ENCODE results near the gene ARHGAP45.
"Not testable (repeated sequence)": the region's sequence is repeated elsewhere in the genome, so short reads cannot be mapped to it uniquely, and the experiment has no call there.

The ARHGAP45 gene, protein sequence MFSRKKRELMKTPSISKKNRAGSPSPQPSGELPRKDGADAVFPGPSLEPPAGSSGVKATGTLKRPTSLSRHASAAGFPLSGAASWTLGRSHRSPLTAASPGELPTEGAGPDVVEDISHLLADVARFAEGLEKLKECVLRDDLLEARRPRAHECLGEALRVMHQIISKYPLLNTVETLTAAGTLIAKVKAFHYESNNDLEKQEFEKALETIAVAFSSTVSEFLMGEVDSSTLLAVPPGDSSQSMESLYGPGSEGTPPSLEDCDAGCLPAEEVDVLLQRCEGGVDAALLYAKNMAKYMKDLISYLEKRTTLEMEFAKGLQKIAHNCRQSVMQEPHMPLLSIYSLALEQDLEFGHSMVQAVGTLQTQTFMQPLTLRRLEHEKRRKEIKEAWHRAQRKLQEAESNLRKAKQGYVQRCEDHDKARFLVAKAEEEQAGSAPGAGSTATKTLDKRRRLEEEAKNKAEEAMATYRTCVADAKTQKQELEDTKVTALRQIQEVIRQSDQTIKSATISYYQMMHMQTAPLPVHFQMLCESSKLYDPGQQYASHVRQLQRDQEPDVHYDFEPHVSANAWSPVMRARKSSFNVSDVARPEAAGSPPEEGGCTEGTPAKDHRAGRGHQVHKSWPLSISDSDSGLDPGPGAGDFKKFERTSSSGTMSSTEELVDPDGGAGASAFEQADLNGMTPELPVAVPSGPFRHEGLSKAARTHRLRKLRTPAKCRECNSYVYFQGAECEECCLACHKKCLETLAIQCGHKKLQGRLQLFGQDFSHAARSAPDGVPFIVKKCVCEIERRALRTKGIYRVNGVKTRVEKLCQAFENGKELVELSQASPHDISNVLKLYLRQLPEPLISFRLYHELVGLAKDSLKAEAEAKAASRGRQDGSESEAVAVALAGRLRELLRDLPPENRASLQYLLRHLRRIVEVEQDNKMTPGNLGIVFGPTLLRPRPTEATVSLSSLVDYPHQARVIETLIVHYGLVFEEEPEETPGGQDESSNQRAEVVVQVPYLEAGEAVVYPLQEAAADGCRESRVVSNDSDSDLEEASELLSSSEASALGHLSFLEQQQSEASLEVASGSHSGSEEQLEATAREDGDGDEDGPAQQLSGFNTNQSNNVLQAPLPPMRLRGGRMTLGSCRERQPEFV
- long read RNA-seq, donor 1, partial matches to known transcripts, result 90 of 250 reads
- long read RNA-seq, donor 1, other reads (novel, unspliced or antisense), result 159 of 250 reads
- long read RNA-seq, donor 2, partial matches to known transcripts, result 94 of 97 reads
- long read RNA-seq, donor 2, other reads (novel, unspliced or antisense), result 0 of 97 reads
- long read RNA-seq, donor 3, result 0 reads
- long read RNA-seq, donor 4, partial matches to known transcripts, result 128 of 128 reads
- long read RNA-seq, donor 4, other reads (novel, unspliced or antisense), result 0 of 128 reads
- long read RNA-seq, donor 5, full-length matches to known transcripts, result 1 of 180 reads
- long read RNA-seq, donor 5, partial matches to known transcripts, result 174 of 180 reads
- long read RNA-seq, donor 5, other reads (novel, unspliced or antisense), result 5 of 180 reads
- long read RNA-seq, donor 6, partial matches to known transcripts, result 0 of 1 reads
- long read RNA-seq, donor 6, other reads (novel, unspliced or antisense), result 0 of 1 reads
- long read RNA-seq, donor 7, result 0 reads
- long read RNA-seq, donor 8, partial matches to known transcripts, result 53 of 186 reads
- long read RNA-seq, donor 8, other reads (novel, unspliced or antisense), result 132 of 186 reads

- DNase-seq, result no peak
Observed at GRCh38 chr19:1066748-1067340, at the start of gene ARHGAP45. Gene ARHGAP45 (plus strand): TSS chr19:1067167. CDS start chr19:1067406, 239 bp downstream.

DNA sequence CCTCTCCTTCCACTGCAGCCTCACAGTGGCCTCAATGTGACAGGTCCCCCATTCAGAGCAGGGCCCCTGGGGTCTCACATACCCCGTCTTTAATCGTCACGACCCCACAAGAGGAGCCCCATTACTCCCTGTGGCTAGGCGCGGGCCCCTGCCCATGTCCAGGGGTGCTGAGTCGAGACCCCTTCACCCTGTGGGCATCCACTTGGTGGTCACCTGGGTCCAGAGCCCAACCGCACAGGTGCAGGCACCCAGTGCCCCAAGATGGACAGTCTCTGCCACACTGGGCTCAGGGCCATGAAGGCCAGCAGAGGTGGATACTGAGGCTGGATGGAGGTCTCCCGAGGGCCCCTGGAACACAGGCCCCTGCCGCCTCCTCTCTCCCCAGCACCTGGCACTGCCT is 49.1 kb upstream of the ARHGAP45 start:
- DNase-seq, result no peak

DNA sequence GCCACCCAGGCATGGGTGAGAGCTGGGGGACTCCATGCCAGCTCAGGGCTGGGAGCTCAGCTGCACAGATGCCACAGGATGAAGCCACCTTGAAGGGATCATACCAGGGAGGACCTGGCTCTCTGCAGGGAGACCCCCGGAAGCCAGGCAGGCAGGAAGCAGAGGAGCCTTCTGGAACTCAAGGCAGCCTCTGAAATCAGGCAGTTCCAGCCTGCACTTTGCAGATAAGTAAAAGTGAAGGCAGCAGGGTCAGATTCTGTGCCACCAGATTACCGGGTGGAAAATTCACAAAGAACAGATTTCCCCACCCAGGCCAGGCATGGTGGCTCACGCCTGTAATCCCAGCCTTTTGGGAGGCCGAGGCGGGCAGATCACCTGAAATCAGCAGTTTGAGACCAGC is 48.6 kb upstream of the ARHGAP45 start:
- DNase-seq, result no peak

DNA sequence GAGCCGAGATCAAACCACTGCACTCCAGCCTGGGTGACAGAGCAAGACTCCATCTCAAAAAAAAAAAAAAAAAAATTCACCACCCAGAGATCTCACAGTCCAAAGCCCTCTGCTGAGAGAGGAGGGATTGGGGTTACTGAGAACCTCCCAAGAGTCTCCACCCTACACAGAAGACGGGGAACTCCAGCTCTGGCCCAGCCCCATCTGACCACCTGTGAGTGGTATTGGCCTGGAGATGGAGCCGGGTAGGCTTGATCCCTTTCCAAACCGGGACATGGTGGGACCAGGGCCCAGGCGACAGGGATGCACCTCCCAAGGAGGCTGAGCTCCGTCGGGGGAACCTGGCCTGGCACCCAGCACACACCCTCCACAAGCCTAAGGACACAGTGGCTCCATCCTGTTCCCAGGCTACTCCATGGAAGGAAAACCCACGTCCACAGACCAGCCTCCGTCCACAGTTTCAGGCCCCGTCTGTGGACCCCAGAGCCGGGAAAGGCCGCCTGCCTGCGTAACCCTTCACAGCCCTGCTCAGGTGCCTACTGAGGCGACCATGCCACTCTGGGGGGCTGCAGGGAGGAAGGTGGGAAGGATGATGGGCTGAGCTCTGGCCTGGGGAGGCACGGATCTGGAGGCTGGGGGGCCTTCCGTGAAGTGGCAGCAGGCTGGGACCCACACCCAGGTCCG is 47.9 kb upstream of the ARHGAP45 start:
- no peak for DNase-seq

DNA sequence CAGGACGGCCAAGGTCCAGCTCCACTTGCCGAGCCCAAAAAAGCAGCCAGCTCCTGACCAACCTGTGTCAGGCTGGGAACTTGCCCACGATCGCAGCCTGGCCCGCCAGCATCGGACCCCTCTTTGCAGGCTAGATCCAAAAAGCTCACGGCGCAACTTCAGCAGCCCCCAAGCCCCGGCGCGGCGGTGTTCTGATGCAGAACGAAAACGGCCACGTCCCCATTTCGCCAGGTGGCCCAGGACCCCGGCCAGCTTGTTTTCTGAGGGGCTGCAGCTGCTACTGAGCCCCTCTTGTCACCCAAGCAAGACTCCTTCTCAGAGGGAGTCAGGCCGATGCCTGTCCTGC is 47.4 kb upstream of the ARHGAP45 start:
- no peak for DNase-seq

GRCh38 chr19:1019980-1020867 is 46.7 kb upstream of the ARHGAP45 start:
- no peak for DNase-seq

DNA sequence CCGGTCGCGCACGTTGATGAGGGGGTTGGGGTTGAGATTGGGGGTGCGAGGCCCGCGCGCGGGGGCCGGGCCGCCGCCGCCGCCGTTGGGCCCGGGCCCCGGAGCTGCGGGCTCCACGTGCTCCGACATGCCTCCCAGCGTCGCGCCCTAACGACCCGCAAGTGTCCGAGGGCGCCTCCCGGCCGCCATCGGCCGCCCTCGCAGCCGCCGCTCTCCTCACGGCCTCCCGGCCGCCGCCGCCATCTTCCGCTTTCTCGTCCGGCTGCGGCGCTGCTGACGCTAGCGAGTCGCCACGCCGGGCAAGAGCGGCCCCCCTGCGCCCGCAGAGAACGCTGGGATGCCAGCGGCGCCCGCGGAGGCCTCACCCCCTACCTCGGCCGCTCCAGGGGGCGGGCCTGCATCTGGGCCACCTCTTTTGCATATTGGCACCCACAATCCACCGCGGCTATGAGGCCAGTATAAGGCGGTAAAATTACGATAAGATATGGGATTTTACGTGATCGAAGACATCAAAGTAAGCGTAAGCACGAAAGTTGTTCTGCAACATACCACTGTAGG is 46.0 kb upstream of the ARHGAP45 start, which contains the start of gene TMEM259:
TSS of gene TMEM259 (minus strand) at position 256 of the 558 bp plus-strand sequence. CDS start at position 129, 127 bp downstream.
- DNase-seq, result peak; percentile 95

DNA sequence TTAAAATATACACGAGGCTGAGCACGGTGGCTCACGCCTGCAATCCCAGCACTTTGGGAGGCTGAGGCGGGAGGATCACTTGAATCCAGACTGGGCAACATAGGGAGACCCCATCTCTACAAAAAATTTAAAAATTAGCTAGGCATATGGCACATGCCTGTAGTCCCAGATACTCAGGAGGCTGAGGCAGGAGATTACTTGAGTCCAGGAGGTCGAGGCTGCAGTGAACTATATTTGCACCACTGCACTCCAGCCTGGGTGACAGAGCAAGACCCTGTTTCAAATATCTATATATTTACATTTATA is 43.1 kb upstream of the ARHGAP45 start:
- not testable (repeated sequence) for DNase-seq

DNA sequence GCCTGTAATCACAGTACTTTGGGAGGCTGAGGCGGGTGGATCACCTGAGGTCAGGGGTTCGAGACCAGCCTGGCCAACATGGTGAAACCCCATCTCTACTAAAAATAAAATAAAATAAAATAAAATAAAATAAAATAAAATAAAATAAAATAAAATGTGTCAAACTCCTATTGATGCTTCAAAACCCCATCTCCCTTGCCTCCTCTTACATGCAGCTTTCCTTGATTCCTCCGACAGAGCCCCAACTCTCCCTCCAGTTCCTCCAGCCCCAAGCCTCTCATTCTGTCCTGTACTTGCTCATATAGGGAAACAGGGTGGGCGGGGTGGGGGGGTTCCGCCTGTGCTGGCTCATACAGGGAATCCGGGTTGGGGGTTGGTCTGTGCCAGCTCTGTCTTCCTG is 41.9 kb upstream of the ARHGAP45 start:
- not testable (repeated sequence) for DNase-seq

- peak; percentile 77 for DNase-seq
Observed at GRCh38 chr19:1025960-1026782, 40.8 kb upstream of the ARHGAP45 start, which contains the start of gene CNN2. Gene CNN2 (plus strand): TSS chr19:1026608. CDS start chr19:1026662, 54 bp downstream.

GRCh38 chr19:1026783-1027649 is 40.0 kb upstream of the ARHGAP45 start:
- peak; percentile 75 for DNase-seq

DNA sequence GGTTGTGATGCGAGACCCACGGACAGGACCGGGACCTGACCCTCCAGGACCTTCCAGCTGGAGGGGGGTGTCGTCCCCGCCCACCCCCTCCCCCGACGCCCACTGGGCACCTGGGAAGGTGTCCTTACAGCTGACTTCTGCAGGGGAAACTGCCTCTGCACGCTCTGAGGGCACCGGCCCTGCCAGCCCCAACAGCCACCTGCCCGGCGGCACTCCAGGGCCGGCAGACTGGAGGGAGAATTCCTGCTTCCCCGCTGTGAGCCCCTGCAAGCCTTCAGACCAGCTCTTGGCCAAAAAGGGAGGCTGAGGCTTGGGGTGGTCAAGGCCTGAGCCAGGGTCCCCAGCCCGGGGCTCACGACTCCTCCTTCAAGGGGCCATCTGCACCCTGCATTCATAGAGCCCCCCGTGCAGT is 39.3 kb upstream of the ARHGAP45 start:
- DNase-seq, result peak; percentile 42

- peak; percentile 70 for DNase-seq
Observed at GRCh38 chr19:1028062-1028926, 38.7 kb upstream of the ARHGAP45 start.

- no peak for DNase-seq
Observed at GRCh38 chr19:1032264-1032867, 34.6 kb upstream of the ARHGAP45 start.

DNA sequence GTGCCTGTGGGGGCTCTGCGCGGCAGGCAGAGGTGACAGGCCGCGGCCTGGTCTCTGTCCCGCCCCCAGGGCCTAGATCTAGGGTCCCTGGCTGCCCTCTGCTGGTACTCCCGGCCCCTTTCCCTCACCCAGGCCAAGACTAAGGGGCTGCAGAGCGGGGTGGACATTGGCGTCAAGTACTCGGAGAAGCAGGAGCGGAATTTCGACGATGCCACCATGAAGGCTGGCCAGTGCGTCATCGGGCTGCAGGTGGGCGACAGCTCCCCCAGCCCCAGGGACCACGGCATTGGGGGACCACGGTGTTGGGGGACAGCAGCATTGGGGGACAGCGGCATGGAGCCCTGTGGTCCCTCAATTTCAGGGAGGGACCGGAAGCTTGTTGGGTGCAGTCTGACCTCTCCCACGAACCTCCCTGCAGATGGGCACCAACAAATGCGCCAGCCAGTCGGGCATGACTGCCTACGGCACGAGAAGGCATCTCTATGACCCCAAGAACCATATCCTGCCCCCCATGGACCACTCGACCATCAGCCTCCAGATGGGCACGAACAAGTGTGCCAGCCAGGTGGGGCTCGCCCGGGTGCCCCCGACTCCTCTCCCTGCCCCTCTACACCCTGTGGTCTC is 30.9 kb upstream of the ARHGAP45 start:
- DNase-seq, result no peak

Data from right kidney (tissue), 9 donors.